GM21528 (cell line): Measurements from ENCODE around the gene BRAT1.

ENCODE experiments used
- ATAC-seq: cut with Tn5 transposase; IDR thresholded peaks from one replicate; pipeline ENCODE4 v1.9.1; 2021; ENCODE audit warnings: mild to moderate bottlenecking, moderate library complexity; ENCODE audit not compliant: unreplicated experiment, low FRiP score

Gene BRAT1

GRCh38 chr7:2500701-2501100 lies 54.6 kb downstream of the BRAT1 start:
- no peak for ATAC-seq

- ATAC-seq: no peak
Observed at GRCh38 chr7:2499719-2500430, 55.4 kb downstream of the BRAT1 start.

- ATAC-seq: no peak
Observed at GRCh38 chr7:2499181-2499580, 56.1 kb downstream of the BRAT1 start.

- no peak for ATAC-seq
Observed at GRCh38 chr7:2498708-2499107, 56.6 kb downstream of the BRAT1 start.

- no peak for ATAC-seq
Observed at GRCh38 chr7:2497500-2498336, 57.6 kb downstream of the BRAT1 start.

- ATAC-seq: no peak
Observed at GRCh38 chr7:2497065-2497464, 58.3 kb downstream of the BRAT1 start.

GRCh38 chr7:2496375-2496774 lies 58.9 kb downstream of the BRAT1 start:
- ATAC-seq: no peak

GRCh38 chr7:2495418-2496299 lies 59.7 kb downstream of the BRAT1 start:
- no peak for ATAC-seq

- no peak for ATAC-seq
Observed at GRCh38 chr7:2494191-2495130, 60.9 kb downstream of the BRAT1 start.

- ATAC-seq: no peak
Observed at GRCh38 chr7:2493205-2494164, 61.8 kb downstream of the BRAT1 start.

- ATAC-seq: no peak
Observed at GRCh38 chr7:2492038-2492437, 63.3 kb downstream of the BRAT1 start.

GRCh38 chr7:2490181-2490651 lies 65.1 kb downstream of the BRAT1 start:
- ATAC-seq: no peak

GRCh38 chr7:2488681-2489080 lies 66.6 kb downstream of the BRAT1 start:
- no peak for ATAC-seq

GRCh38 chr7:2488272-2488645 lies 67.1 kb downstream of the BRAT1 start:
- no peak for ATAC-seq
